HS-5 (cell line): ENCODE data around the gene ADTRP.
"Not testable (repeated sequence)": the region's sequence is repeated elsewhere in the genome, so short reads cannot be mapped to it uniquely, and the experiment has no call there.

ENCODE experiments used
- DNase-seq: peaks from one replicate; pipeline ENCODE4 v3.0.0-alpha.2; 2012; ENCODE audit warnings: low read depth

Gene ADTRP

GRCh38 chr6:11689847-11690246, 88.8 kb downstream of the ADTRP start:
- no peak for DNase-seq

GRCh38 chr6:11689400-11689799, 89.2 kb downstream of the ADTRP start:
- DNase-seq: not testable (repeated sequence)

- no peak for DNase-seq
These were observed 90.2 kb downstream of the ADTRP start for GRCh38 chr6:11688425-11688709.

GRCh38 chr6:11685481-11686093, 93.0 kb downstream of the ADTRP start:
- peak; percentile 77 for DNase-seq

GRCh38 chr6:11684901-11685480, 93.6 kb downstream of the ADTRP start:
- no peak for DNase-seq

GRCh38 chr6:11683871-11684270, 94.7 kb downstream of the ADTRP start:
- no peak for DNase-seq

GRCh38 chr6:11682561-11682975, 96.0 kb downstream of the ADTRP start:
- no peak for DNase-seq

- DNase-seq: no peak
These were observed 96.8 kb downstream of the ADTRP start for GRCh38 chr6:11681770-11682169.

- no peak for DNase-seq
These were observed 97.2 kb downstream of the ADTRP start for GRCh38 chr6:11681357-11681756.

- not testable (repeated sequence) for DNase-seq
These were observed 98.1 kb downstream of the ADTRP start for GRCh38 chr6:11680479-11680878.

GRCh38 chr6:11679099-11679498, 99.5 kb downstream of the ADTRP start:
- no peak for DNase-seq

- no peak for DNase-seq
These were observed 103.0 kb downstream of the ADTRP start for GRCh38 chr6:11675601-11676000.

- no peak for DNase-seq
These were observed 105.9 kb downstream of the ADTRP start for GRCh38 chr6:11672669-11673068.

GRCh38 chr6:11672256-11672655, 106.3 kb downstream of the ADTRP start:
- no peak for DNase-seq

- no peak for DNase-seq
These were observed 108.9 kb downstream of the ADTRP start for GRCh38 chr6:11669696-11670095.

GRCh38 chr6:11668455-11668854, 110.1 kb downstream of the ADTRP start:
- no peak for DNase-seq

- no peak for DNase-seq
These were observed 110.7 kb downstream of the ADTRP start for GRCh38 chr6:11667876-11668275.

- DNase-seq: no peak
These were observed 112.8 kb downstream of the ADTRP start for GRCh38 chr6:11665604-11666326.
